ENCODE measurements around the gene FABP6. TPM values are rescaled to one million over a fixed set of nuclear protein-coding genes. Genes with fewer than 3 reads are reported as not detected.

Gene FABP6
- total and polyA plus RNA-seq, 4 donors: 5.0 to 13.1 (median 6.3) TPM

- no peak for ATAC-seq (ENCODE audit: insufficient read depth, low FRiP score)
- peaks cover 0 to 4% (median under 1%) of the 10 kb centered on the region in 4 donors for H3K36me3 ChIP-seq (ENCODE audit: control insufficient read depth in 4 of 4, insufficient read depth in 4 of 4, low read length in 4 of 4)
- H3K9ac ChIP-seq (ENCODE audit: insufficient read depth in 1 of 2, low read length in 2 of 2): no peak overlapping the region
- no peaks in the 10 kb centered on the region for H3K27me3 ChIP-seq (ENCODE audit: control insufficient read depth in 3 of 3, insufficient read depth in 3 of 3, low read length in 2 of 3)
- TF ChIP-seq CTCF (IDR thresholded peaks at IDR 0.05; ENCODE audit: control extremely low read depth, extremely low read depth): no peak
- no peaks in the 10 kb centered on the region for H3K9me3 ChIP-seq (ENCODE audit: control insufficient read depth in 4 of 4, insufficient read depth in 3 of 4, low read length in 3 of 4)
- DNase-seq: no peak
- H3K4me3 ChIP-seq: no peak overlapping the region
- H3K27ac ChIP-seq (ENCODE audit: low read depth in 1 of 2, low read length in 1 of 2): no peak overlapping the region
- peaks cover 4 to 18% (median 11%) of the 10 kb centered on the region in 5 donors for H3K4me1 ChIP-seq (ENCODE audit: control insufficient read depth in 5 of 5, insufficient read depth in 5 of 5, low read length in 5 of 5)
- WGBS, 2 donors: 93% methylated on average over 4 of the region's 4 CpGs
These were observed 55.1 kb downstream of the FABP6 start for GRCh38 chr5:160284291-160284873.

- Histone ChIP-seq H3K4me1 (ENCODE audit: control insufficient read depth in 5 of 5, insufficient read depth in 5 of 5, low read length in 5 of 5) (peaks cover 4 to 22% (median 11%) of the 10 kb centered on the region in 5 donors), H3K9ac (ENCODE audit: insufficient read depth in 1 of 2, low read length in 2 of 2) (no peak overlapping the region), H3K36me3 (ENCODE audit: control insufficient read depth in 4 of 4, insufficient read depth in 4 of 4, low read length in 4 of 4) (peaks cover 0 to 1% (median 0%) of the 10 kb centered on the region in 4 donors), H3K27ac (ENCODE audit: low read depth in 1 of 2, low read length in 1 of 2) (peak overlapping the region in 1 of 2 donors; percentile 59), H3K27me3 (ENCODE audit: control insufficient read depth in 3 of 3, insufficient read depth in 3 of 3, low read length in 2 of 3) (no peaks in the 10 kb centered on the region), H3K9me3 (ENCODE audit: control insufficient read depth in 4 of 4, insufficient read depth in 3 of 4, low read length in 3 of 4) (no peaks in the 10 kb centered on the region), H3K4me3 (no peak overlapping the region)
- no peak for ATAC-seq (ENCODE audit: insufficient read depth, low FRiP score)
- no peak for DNase-seq
- no peak for TF ChIP-seq CTCF (IDR thresholded peaks at IDR 0.05; ENCODE audit: control extremely low read depth, extremely low read depth)
- 43 to 61% methylated on average over 2 of the region's 2 CpGs for WGBS, 2 donors
These were observed 56.0 kb downstream of the FABP6 start for GRCh38 chr5:160285316-160285715.

- H3K4me1 ChIP-seq (ENCODE audit: control insufficient read depth in 5 of 5, insufficient read depth in 5 of 5, low read length in 5 of 5): peaks cover 4 to 22% (median 11%) of the 10 kb centered on the region in 5 donors
- 73 to 86% methylated on average over 6 of the region's 6 CpGs for WGBS, 2 donors
- H3K9me3 ChIP-seq (ENCODE audit: control insufficient read depth in 4 of 4, insufficient read depth in 3 of 4, low read length in 3 of 4): no peaks in the 10 kb centered on the region
- H3K4me3 ChIP-seq: no peak overlapping the region
- no peak for TF ChIP-seq CTCF (IDR thresholded peaks at IDR 0.05; ENCODE audit: control extremely low read depth, extremely low read depth)
- no peaks in the 10 kb centered on the region for H3K27me3 ChIP-seq (ENCODE audit: control insufficient read depth in 3 of 3, insufficient read depth in 3 of 3, low read length in 2 of 3)
- H3K27ac ChIP-seq (ENCODE audit: low read depth in 1 of 2, low read length in 1 of 2): peak overlapping the region; percentile 57 to 70
- ATAC-seq (ENCODE audit: insufficient read depth, low FRiP score) (no peak), DNase-seq (no peak)
- H3K36me3 ChIP-seq (ENCODE audit: control insufficient read depth in 4 of 4, insufficient read depth in 4 of 4, low read length in 4 of 4): no peaks in the 10 kb centered on the region
- H3K9ac ChIP-seq (ENCODE audit: insufficient read depth in 1 of 2, low read length in 2 of 2): no peak overlapping the region
These were observed 57.6 kb downstream of the FABP6 start for GRCh38 chr5:160286947-160287346.

Data from lung (tissue), 12 donors.